BJ (cell line): ENCODE results near the gene MRPL42. TPM values are rescaled to one million over a fixed set of nuclear protein-coding genes. Genes with fewer than 3 reads are reported as not detected.

ENCODE experiments used
- CTCF ChIA-PET: fragments of 350-600 bp; formaldehyde crosslinking; extraction: SDS; loops from one replicate; lab custom pipeline; 2021; ENCODE audit warnings: antibody characterized with exemption, inconsistent platforms; lab: Yijun Ruan, JAX
- POLR2A ChIA-PET: fragments of 300-600 bp; sonication (Branson Sonifier 250); formaldehyde crosslinking; extraction: SDS; loops from one replicate; lab custom pipeline; 2021; ENCODE audit warnings: antibody characterized with exemption; lab: Charles Lee
- DNase-seq: peaks from one replicate; pipeline ENCODE4 v3.0.0-alpha.2; 2011; ENCODE audit warnings: low read depth
- H3K27me3 ChIP-seq: 2 replicates; pipeline ENCODE4 v1.6.0; 2011; ENCODE audit warnings: low read length; ENCODE audit not compliant: control insufficient read depth, insufficient read depth
- H3K36me3 ChIP-seq: 2 replicates; pipeline ENCODE4 v1.5.1; 2011; ENCODE audit warnings: low read length; ENCODE audit not compliant: control insufficient read depth, insufficient read depth
- H3K4me3 ChIP-seq: 2 replicates; pipeline ENCODE4 v1.5.1; 2011; ENCODE audit warnings: low read depth, mild to moderate bottlenecking, control low read depth, low read length
- polyA plus RNA-seq: library from polyadenylated mRNA; depleted of rRNA; stranded (reverse); fragments of >200 nt; gene quantifications from 2 replicates; pipeline ENCODE4 v1.2.3, GENCODE V29; 2011
- TF ChIP-seq, protein P1 (sequence below): IDR thresholded peaks from 2 replicates; pipeline ENCODE4 v1.5.1; 2011; ENCODE audit warnings: low read depth, mild to moderate bottlenecking, control low read depth, inconsistent platforms, low read length, moderate library complexity; ENCODE audit not compliant: insufficient read depth

The MRPL42 gene
- polyA plus RNA-seq, 1 experiment: 28.1 TPM

DNA sequence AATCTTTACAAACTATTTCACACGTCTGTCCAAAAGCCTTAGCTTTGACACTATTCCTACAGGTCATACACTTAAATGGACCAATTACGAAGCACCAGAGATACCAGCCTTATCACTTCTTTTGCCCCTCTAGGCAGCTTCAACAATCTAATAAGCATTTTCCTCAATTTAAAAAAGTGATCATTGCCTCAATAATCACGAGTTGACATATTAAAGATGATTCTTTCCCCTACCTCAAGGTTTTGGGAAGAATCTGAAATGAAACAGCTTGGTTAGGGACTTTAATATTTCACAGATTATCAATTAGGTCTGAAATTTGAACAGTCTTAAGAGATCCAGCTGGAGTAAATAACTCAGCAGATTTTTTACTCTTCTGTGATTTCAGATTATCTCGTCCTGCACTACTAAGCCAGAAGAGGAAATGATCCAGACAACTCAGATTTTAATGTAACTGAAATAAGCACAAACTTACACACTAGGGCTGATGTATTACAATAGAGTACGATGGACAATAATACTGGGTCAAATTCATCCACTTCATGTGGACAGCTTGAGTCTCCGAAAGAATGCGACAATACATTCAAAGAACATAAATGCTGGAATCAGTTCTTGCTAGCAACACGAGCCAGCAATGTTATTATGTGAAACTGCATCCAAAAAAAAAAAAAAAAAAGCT lies 41.4 kb upstream of the MRPL42 start:
- Histone ChIP-seq H3K27me3 (no peaks in the 10 kb centered on the region), H3K4me3 (no peak overlapping the region), H3K36me3 (no peaks in the 10 kb centered on the region)
- POLR2A ChIA-PET: interaction anchor here (0.6 kb wide), 1 partner anchor 675 kb away, joined by 7 read pairs; no protein-coding TSS in a partner anchor
- no peak for DNase-seq
- CTCF ChIA-PET: interaction anchor here (0.6 to 0.7 kb wide), 3 partner anchors 10 to 143 kb away, joined by 3 read pairs; no protein-coding TSS in a partner anchor
- TF ChIP-seq, protein P1, sequence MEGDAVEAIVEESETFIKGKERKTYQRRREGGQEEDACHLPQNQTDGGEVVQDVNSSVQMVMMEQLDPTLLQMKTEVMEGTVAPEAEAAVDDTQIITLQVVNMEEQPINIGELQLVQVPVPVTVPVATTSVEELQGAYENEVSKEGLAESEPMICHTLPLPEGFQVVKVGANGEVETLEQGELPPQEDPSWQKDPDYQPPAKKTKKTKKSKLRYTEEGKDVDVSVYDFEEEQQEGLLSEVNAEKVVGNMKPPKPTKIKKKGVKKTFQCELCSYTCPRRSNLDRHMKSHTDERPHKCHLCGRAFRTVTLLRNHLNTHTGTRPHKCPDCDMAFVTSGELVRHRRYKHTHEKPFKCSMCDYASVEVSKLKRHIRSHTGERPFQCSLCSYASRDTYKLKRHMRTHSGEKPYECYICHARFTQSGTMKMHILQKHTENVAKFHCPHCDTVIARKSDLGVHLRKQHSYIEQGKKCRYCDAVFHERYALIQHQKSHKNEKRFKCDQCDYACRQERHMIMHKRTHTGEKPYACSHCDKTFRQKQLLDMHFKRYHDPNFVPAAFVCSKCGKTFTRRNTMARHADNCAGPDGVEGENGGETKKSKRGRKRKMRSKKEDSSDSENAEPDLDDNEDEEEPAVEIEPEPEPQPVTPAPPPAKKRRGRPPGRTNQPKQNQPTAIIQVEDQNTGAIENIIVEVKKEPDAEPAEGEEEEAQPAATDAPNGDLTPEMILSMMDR: no peak

DNA sequence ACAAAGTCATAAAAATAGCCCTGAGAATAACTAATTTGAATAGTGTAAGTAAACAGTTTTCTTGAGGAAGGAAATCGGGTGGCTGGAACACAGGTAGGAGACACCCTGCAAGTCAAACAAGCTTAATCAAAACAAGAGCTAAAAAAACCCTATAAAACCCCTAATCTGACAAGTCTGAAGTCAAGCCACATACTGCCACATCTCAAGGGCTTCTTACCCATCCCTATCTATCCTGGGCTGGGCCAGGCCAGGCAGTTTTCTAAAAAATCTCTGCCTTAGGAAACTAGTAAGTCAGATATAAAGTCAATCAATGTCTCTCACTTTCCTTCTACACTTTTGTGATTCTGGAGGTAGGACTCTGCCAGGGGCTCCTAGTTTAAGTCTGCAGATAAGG lies 40.9 kb upstream of the MRPL42 start:
- TF ChIP-seq, protein P1: no peak
- CTCF ChIA-PET: interaction anchor here (0.6 to 0.7 kb wide), 2 partner anchors 11 to 27 kb away, joined by 3 read pairs; no protein-coding TSS in a partner anchor

DNA sequence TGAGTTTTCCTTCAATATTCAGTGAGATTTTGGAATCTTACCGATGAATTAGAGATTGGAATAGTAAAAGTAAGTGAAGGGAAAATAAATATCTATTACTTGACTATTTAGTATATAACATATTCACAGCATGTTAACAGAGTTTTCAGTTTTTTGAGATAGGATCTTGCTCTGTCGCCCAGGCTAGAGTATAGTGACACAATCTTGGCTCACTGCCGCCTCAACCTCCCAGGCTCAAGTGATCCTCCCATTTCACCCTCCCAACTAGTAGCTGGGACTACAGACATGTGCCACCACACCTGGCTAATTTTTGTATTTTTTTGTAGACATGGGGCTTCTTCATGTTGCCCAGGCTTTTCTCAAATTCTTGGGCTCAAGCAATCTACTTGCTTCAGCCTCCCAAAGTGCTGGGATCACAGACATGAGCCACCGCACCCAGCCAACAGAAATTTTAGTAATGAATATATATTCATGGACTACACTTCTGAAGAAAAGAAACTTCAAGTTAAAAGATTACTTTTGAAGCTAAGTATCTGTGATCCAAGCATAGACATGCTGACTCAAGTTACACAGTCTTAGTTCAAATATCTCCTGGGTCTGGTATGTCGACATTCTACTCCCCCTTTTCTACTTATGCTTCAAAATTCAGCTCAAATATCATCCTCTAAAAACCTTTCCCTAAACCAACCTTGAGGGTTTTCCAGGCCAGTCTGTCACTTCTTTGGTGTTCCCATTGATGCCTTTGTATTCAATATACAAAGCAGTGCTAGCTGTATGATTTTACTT lies 39.3 kb upstream of the MRPL42 start:
- no peak for DNase-seq
- POLR2A ChIA-PET: no interaction called here

More for the DNA sequence above, 40.9 kb upstream of the MRPL42 start:
- no peaks in the 10 kb centered on the region for H3K27me3 ChIP-seq
- no peak overlapping the region for H3K4me3 ChIP-seq
- no peak for DNase-seq
- POLR2A ChIA-PET: interaction anchor here (0.6 kb wide), 1 partner anchor 675 kb away, joined by 7 read pairs; no protein-coding TSS in a partner anchor
- no peaks in the 10 kb centered on the region for H3K36me3 ChIP-seq

DNA sequence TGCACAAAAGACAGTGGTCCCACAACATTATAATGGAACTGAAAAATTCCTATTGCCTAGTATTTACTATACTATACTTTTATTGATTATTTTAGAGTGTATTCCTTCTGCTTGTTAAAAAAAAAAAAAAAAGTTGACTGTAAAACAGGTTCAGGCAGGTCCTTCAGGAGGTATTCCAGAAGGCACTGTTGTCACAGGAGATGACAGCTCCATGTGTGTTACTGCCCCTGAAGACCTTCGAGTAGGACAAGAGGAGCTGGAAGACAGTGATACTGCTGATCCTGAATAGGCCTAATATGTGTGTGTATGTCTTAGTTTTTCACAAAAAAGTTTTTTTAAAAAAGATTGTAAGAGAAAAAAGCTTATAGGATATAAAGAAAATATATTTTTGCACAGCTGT lies 37.9 kb upstream of the MRPL42 start:
- ChIA-PET POLR2A (interaction anchor here (0.6 kb wide), 1 partner anchor 43 kb away, joined by 4 read pairs; no protein-coding TSS in a partner anchor), CTCF (interaction anchor here (1.3 kb wide), 1 partner anchor 10 kb away, joined by 6 read pairs; no protein-coding TSS in a partner anchor)
- no peak for DNase-seq
- TF ChIP-seq, protein P1: no peak
- no peak overlapping the region for H3K4me3 ChIP-seq
- no peaks in the 10 kb centered on the region for H3K27me3 ChIP-seq
- no peaks in the 10 kb centered on the region for H3K36me3 ChIP-seq

More for the DNA sequence above, 39.3 kb upstream of the MRPL42 start:
- TF ChIP-seq, protein P1: no peak
- no peak overlapping the region for H3K4me3 ChIP-seq
- CTCF ChIA-PET: interaction anchor here (0.7 to 1.2 kb wide), 3 partner anchors 8 to 674 kb away, joined by 3 to 4 read pairs (median 3); no protein-coding TSS in a partner anchor
- no peaks in the 10 kb centered on the region for H3K36me3 ChIP-seq
- no peaks in the 10 kb centered on the region for H3K27me3 ChIP-seq
